ENCODE measurements around the gene SLC26A4.

SLC26A4 gene

GRCh38 chr7:107754642-107755041 is 94.0 kb downstream of the SLC26A4 start:
- no peak for DNase-seq

GRCh38 chr7:107758667-107759066 is 98.0 kb downstream of the SLC26A4 start:
- DNase-seq, result no peak

GRCh38 chr7:107767391-107767790 is 106.8 kb downstream of the SLC26A4 start:
- no peak for DNase-seq

Measured in activated naive CD4-positive, alpha-beta T cell treated with Interleukin-2 at 50 U/mL for 16 hours (primary cell).